ENCODE measurements around the gene PIGK. TPM values are rescaled to one million over a fixed set of nuclear protein-coding genes. Genes with fewer than 3 reads are reported as not detected.

The PIGK gene
- total and polyA plus RNA-seq, 2 donors from 2014 or later = 31.0 to 38.5 TPM

DNA sequence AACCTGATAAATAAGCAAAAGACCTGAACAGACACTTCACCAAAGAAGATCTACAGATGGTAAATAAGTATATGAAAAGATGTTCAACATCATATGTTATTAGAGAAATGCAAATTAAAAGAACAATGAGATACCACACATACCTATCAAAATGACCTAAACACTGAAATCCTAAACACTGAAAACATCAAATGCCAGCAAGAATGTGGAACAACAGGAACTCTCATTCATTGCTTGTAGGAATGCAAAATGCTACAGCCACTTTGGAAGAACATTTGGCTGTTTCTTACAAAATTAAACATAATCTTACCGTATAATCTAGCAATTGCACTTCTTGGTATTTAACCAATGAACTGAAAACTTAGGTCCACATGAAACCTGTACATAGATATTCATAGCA lies 14.9 kb upstream of the PIGK start:
- Histone ChIP-seq H3K4me1 (ENCODE audit: control insufficient read depth in 2 of 3, insufficient read depth in 2 of 3, low read depth in 1 of 3, low read length in 3 of 3) (peaks cover 0 to 6% (median 0%) of the 10 kb centered on the region in 3 donors), H3K36me3 (ENCODE audit: control insufficient read depth in 2 of 3, insufficient read depth in 3 of 3, low read length in 3 of 3) (no peaks in the 10 kb centered on the region), H3K4me3 (ENCODE audit: low read length in 3 of 3) (no peak overlapping the region), H3K27ac (ENCODE audit: low read depth in 2 of 2, low read length in 2 of 2) (no peak overlapping the region), H3K27me3 (ENCODE audit: control insufficient read depth, insufficient read depth, low read length) (no peaks in the 10 kb centered on the region), H3K9me3 (ENCODE audit: control insufficient read depth in 2 of 3, insufficient read depth in 1 of 3, low read length in 3 of 3) (no peaks in the 10 kb centered on the region), H3K9ac (ENCODE audit: low read length in 3 of 3) (no peak overlapping the region)
- DNase-seq (no peak), FAIRE-seq (no peak)
- intact Hi-C loops (cut with DNase I) = no loop called here
- no peak for TF ChIP-seq CTCF (IDR thresholded peaks at IDR 0.05; ENCODE audit: borderline replicate concordance, extremely low read depth, insufficient read depth)

- Histone ChIP-seq H3K27me3 (ENCODE audit: control insufficient read depth, insufficient read depth, low read length) (no peaks in the 10 kb centered on the region), H3K27ac (ENCODE audit: low read depth in 2 of 2, low read length in 2 of 2) (no peak overlapping the region), H3K4me3 (ENCODE audit: low read length in 3 of 3) (no peak overlapping the region), H3K9me3 (ENCODE audit: control insufficient read depth in 2 of 3, insufficient read depth in 1 of 3, low read length in 3 of 3) (no peaks in the 10 kb centered on the region), H3K9ac (ENCODE audit: low read length in 3 of 3) (no peak overlapping the region), H3K4me1 (ENCODE audit: control insufficient read depth in 2 of 3, insufficient read depth in 2 of 3, low read depth in 1 of 3, low read length in 3 of 3) (peaks cover 0 to 12% (median 0%) of the 10 kb centered on the region in 3 donors), H3K36me3 (ENCODE audit: control insufficient read depth in 2 of 3, insufficient read depth in 3 of 3, low read length in 3 of 3) (no peaks in the 10 kb centered on the region)
- no peak for FAIRE-seq
- intact Hi-C loops (cut with DNase I) = no loop called here
- DNase-seq = no peak
- no peak for TF ChIP-seq CTCF (IDR thresholded peaks at IDR 0.05; ENCODE audit: borderline replicate concordance, extremely low read depth, insufficient read depth)
Observed at GRCh38 chr1:77232829-77233228, 13.6 kb upstream of the PIGK start.

GRCh38 chr1:77230051-77230450 lies 10.8 kb upstream of the PIGK start:
- TF ChIP-seq CTCF (IDR thresholded peaks at IDR 0.05; ENCODE audit: borderline replicate concordance, extremely low read depth, insufficient read depth) = no peak
- FAIRE-seq (peak; percentile 90), DNase-seq (peak in 1 of 5 donors; percentile 17)

DNA sequence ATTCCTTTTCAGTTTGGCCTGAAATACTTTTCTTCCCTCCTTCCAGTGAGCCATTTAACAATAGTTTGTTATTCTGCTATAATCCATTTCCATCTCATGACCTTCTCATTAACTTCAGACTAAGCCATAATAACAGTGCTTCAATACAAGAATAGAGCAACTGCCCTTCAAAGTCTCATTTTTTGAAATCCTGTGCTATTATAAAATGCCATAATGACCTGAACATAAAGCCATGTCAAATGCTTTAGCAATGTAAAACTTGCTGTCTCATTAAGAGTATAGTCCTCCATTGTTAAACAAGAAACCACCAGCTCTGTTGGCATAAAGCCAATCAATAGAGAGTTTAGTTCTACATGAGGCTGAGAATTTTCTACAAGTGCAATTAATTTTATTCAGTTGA lies 9.6 kb upstream of the PIGK start:
- Histone ChIP-seq H3K9me3 (ENCODE audit: control insufficient read depth in 2 of 3, insufficient read depth in 1 of 3, low read length in 3 of 3) (no peaks in the 10 kb centered on the region), H3K27me3 (ENCODE audit: control insufficient read depth, insufficient read depth, low read length) (no peaks in the 10 kb centered on the region), H3K36me3 (ENCODE audit: control insufficient read depth in 2 of 3, insufficient read depth in 3 of 3, low read length in 3 of 3) (no peaks in the 10 kb centered on the region), H3K4me1 (ENCODE audit: control insufficient read depth in 2 of 3, insufficient read depth in 2 of 3, low read depth in 1 of 3, low read length in 3 of 3) (peaks cover 0 to 12% (median 0%) of the 10 kb centered on the region in 3 donors), H3K27ac (ENCODE audit: low read depth in 2 of 2, low read length in 2 of 2) (no peak overlapping the region), H3K9ac (ENCODE audit: low read length in 3 of 3) (no peak overlapping the region), H3K4me3 (ENCODE audit: low read length in 3 of 3) (no peak overlapping the region)
- DNase-seq = no peak
- TF ChIP-seq CTCF (IDR thresholded peaks at IDR 0.05; ENCODE audit: borderline replicate concordance, extremely low read depth, insufficient read depth) = no peak
- no peak for FAIRE-seq
- intact Hi-C loops (cut with DNase I) = no loop called here

More at GRCh38 chr1:77230051-77230450, 10.8 kb upstream of the PIGK start:
- no peak overlapping the region for H3K4me3 ChIP-seq (ENCODE audit: low read length in 3 of 3)
- no peaks in the 10 kb centered on the region for H3K36me3 ChIP-seq (ENCODE audit: control insufficient read depth in 2 of 3, insufficient read depth in 3 of 3, low read length in 3 of 3)
- no peaks in the 10 kb centered on the region for H3K9me3 ChIP-seq (ENCODE audit: control insufficient read depth in 2 of 3, insufficient read depth in 1 of 3, low read length in 3 of 3)
- no peaks in the 10 kb centered on the region for H3K27me3 ChIP-seq (ENCODE audit: control insufficient read depth, insufficient read depth, low read length)
- intact Hi-C loops (cut with DNase I) = no loop called here
- H3K4me1 ChIP-seq (ENCODE audit: control insufficient read depth in 2 of 3, insufficient read depth in 2 of 3, low read depth in 1 of 3, low read length in 3 of 3) = peaks cover 0 to 12% (median 0%) of the 10 kb centered on the region in 3 donors
- H3K9ac ChIP-seq (ENCODE audit: low read length in 3 of 3) = no peak overlapping the region
- H3K27ac ChIP-seq (ENCODE audit: low read depth in 2 of 2, low read length in 2 of 2) = no peak overlapping the region

Data from kidney (tissue), 14 donors.